ENCODE data around the gene SHE.

- TF ChIP-seq GATA2 (IDR thresholded peaks at IDR 0.05; ENCODE audit: low read depth, low read length) (no peak), GATA3 (IDR thresholded peaks at IDR 0.05; ENCODE audit: low read depth, low read length) (no peak)
Measured at GRCh38 chr1:154533952-154534844, 32.0 kb upstream of the SHE start.
